ENCODE data around the gene TRIM67.

TRIM67 gene

GRCh38 chr1:231160895-231161666, 777 bp upstream of the TRIM67 start:
- TF ChIP-seq SNAI2 (CRISPR knock-in tag; IDR thresholded peaks at IDR 0.05) (no peak), RARB (CRISPR knock-in tag; IDR thresholded peaks at IDR 0.05) (no peak), TCF4 (CRISPR knock-in tag; IDR thresholded peaks at IDR 0.05; ENCODE audit: borderline replicate concordance) (no peak), PPARA (CRISPR knock-in tag; IDR thresholded peaks at IDR 0.05; ENCODE audit: borderline replicate concordance) (no peak), ESRRG (CRISPR knock-in tag; IDR thresholded peaks at IDR 0.05) (no peak)
- ATAC-seq, result no peak

- ATAC-seq, result peak; percentile 90
These were observed 575 bp downstream of the TRIM67 start for GRCh38 chr1:231162297-231162969.

DNA sequence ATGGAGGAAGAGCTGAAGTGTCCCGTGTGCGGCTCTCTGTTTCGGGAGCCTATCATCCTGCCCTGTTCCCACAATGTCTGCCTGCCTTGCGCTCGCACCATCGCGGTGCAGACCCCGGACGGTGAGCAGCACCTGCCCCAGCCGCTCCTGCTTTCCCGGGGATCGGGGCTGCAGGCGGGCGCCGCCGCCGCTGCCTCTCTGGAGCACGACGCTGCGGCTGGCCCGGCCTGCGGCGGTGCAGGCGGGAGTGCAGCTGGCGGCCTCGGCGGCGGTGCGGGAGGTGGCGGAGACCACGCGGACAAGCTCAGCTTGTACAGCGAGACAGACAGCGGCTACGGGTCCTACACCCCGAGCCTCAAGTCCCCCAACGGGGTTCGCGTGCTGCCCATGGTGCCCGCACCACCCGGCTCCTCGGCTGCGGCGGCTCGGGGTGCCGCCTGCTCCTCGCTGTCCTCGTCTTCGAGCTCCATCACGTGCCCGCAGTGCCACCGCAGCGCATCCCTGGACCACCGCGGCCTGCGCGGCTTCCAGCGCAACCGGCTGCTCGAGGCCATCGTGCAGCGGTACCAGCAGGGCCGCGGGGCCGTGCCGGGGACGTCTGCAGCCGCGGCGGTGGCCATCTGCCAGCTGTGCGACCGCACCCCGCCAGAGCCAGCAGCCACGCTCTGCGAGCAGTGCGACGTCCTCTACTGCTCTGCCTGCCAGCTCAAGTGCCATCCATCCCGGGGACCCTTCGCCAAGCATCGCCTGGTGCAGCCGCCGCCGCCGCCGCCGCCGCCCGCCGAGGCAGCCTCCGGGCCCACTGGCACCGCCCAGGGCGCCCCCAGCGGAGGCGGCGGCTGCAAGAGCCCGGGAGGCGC, 1.3 kb downstream of the TRIM67 start:
- ATAC-seq, result peak; percentile 39
- no peak for TF ChIP-seq SNAI2 (CRISPR knock-in tag; IDR thresholded peaks at IDR 0.05)
- no peak for TF ChIP-seq ZNF8 (CRISPR knock-in tag; IDR thresholded peaks at IDR 0.05)
- no peak for TF ChIP-seq POU6F1 (CRISPR knock-in tag; IDR thresholded peaks at IDR 0.05; ENCODE audit: borderline replicate concordance, low read depth)
- no peak for TF ChIP-seq ZC3H10 (CRISPR knock-in tag; IDR thresholded peaks at IDR 0.05)
- no peak for TF ChIP-seq ZFP3 (CRISPR knock-in tag; IDR thresholded peaks at IDR 0.05)

More at GRCh38 chr1:231162297-231162969, 575 bp downstream of the TRIM67 start:
- no peak for TF ChIP-seq BACH2 (CRISPR knock-in tag; IDR thresholded peaks at IDR 0.05; ENCODE audit: borderline replicate concordance)
- no peak for TF ChIP-seq CREB5 (CRISPR knock-in tag; IDR thresholded peaks at IDR 0.05; ENCODE audit: low read depth)
- no peak for TF ChIP-seq PPARA (CRISPR knock-in tag; IDR thresholded peaks at IDR 0.05; ENCODE audit: borderline replicate concordance)
- no peak for TF ChIP-seq SNAI2 (CRISPR knock-in tag; IDR thresholded peaks at IDR 0.05)
- no peak for TF ChIP-seq TCF4 (CRISPR knock-in tag; IDR thresholded peaks at IDR 0.05; ENCODE audit: borderline replicate concordance)
- no peak for TF ChIP-seq RARB (CRISPR knock-in tag; IDR thresholded peaks at IDR 0.05)
- TF ChIP-seq TOX (CRISPR knock-in tag; IDR thresholded peaks at IDR 0.05; ENCODE audit: borderline replicate concordance), result no peak
- TF ChIP-seq POU6F1 (CRISPR knock-in tag; IDR thresholded peaks at IDR 0.05; ENCODE audit: borderline replicate concordance, low read depth), result no peak
- no peak for TF ChIP-seq ESRRG (CRISPR knock-in tag; IDR thresholded peaks at IDR 0.05)
- TF ChIP-seq ARNTL (CRISPR knock-in tag; IDR thresholded peaks at IDR 0.05; ENCODE audit: borderline replicate concordance, low read depth), result no peak
- TF ChIP-seq ZNF70 (CRISPR knock-in tag; IDR thresholded peaks at IDR 0.05), result no peak
- TF ChIP-seq ZNF8 (CRISPR knock-in tag; IDR thresholded peaks at IDR 0.05), result no peak
- TF ChIP-seq ZFP30 (CRISPR knock-in tag; IDR thresholded peaks at IDR 0.05), result no peak
- TF ChIP-seq ZNF565 (CRISPR knock-in tag; conservative IDR thresholded peaks at IDR 0.05; ENCODE audit: low read depth), result no peak
- no peak for TF ChIP-seq OSR1 (CRISPR knock-in tag; IDR thresholded peaks at IDR 0.05)
- no peak for TF ChIP-seq GLIS3 (CRISPR knock-in tag; IDR thresholded peaks at IDR 0.05)
- no peak for TF ChIP-seq CSRNP3 (CRISPR knock-in tag; IDR thresholded peaks at IDR 0.05)

Measured in SK-N-SH treated with all-trans-retinoic acid at 6 μM for 48 hours (cell line).